Gastroesophageal sphincter (tissue), 3 donors: ENCODE data around the gene TMEM163.

ENCODE experiments used
- EP300 ChIP-seq: sonication (generic); formaldehyde crosslinking; IDR thresholded peaks from one replicate; pipeline ENCODE4 v1.6.1; 2017; ENCODE audit warnings: antibody characterized with exemption, mild to moderate bottlenecking
- TF ChIP-seq, protein P1 (sequence below), 4 experiments: fragments of 200-600 bp in 2 of 4; fragments of 450-650 bp in 2 of 4; sonication (generic) in 1 of 4; IDR thresholded peaks; one replicate each; pipeline ENCODE4 v1.5.1; 2017 to 2019; ENCODE audit warnings: antibody characterized with exemption in 4 of 4, mild to moderate bottlenecking in 2 of 4, moderate library complexity in 2 of 4

DNA sequence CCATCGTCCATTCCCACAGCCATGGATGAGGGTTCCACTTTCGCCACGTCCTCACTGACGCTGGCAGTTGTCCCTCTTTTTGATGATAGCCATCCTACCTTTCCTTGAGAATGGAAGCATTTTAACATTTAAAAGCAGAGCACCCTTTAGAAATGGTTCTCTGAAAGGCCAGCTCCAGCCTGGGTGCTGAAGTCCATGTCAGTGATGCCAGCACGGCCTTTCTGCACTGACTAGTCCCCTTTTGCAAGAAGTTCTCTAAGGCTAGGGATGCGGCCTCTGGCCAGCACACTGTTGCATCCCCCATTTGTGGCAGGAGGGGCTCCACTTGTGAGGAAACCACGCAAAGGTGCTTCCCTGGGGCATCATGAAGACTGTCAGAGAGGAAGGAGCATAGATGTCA, 261.4 kb downstream of the TMEM163 start:
- TF ChIP-seq, protein P1, sequence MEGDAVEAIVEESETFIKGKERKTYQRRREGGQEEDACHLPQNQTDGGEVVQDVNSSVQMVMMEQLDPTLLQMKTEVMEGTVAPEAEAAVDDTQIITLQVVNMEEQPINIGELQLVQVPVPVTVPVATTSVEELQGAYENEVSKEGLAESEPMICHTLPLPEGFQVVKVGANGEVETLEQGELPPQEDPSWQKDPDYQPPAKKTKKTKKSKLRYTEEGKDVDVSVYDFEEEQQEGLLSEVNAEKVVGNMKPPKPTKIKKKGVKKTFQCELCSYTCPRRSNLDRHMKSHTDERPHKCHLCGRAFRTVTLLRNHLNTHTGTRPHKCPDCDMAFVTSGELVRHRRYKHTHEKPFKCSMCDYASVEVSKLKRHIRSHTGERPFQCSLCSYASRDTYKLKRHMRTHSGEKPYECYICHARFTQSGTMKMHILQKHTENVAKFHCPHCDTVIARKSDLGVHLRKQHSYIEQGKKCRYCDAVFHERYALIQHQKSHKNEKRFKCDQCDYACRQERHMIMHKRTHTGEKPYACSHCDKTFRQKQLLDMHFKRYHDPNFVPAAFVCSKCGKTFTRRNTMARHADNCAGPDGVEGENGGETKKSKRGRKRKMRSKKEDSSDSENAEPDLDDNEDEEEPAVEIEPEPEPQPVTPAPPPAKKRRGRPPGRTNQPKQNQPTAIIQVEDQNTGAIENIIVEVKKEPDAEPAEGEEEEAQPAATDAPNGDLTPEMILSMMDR (IDR thresholded peaks at IDR 0.05) = no peak
- TF ChIP-seq EP300 = no peak
